ENCODE results near the gene YARS1. TPM values are rescaled to one million over a fixed set of nuclear protein-coding genes. Genes with fewer than 3 reads are reported as not detected.

The YARS1 gene
- 111 TPM for total RNA-seq
- long read RNA-seq, transcript YARS-201 (13 exons, 3,238 nt), result major isoform, 67 of 96 reads
- long read RNA-seq, partial matches to known transcripts, result 11 of 96 reads
- long read RNA-seq, other reads (novel, unspliced or antisense), result 15 of 96 reads

DNA sequence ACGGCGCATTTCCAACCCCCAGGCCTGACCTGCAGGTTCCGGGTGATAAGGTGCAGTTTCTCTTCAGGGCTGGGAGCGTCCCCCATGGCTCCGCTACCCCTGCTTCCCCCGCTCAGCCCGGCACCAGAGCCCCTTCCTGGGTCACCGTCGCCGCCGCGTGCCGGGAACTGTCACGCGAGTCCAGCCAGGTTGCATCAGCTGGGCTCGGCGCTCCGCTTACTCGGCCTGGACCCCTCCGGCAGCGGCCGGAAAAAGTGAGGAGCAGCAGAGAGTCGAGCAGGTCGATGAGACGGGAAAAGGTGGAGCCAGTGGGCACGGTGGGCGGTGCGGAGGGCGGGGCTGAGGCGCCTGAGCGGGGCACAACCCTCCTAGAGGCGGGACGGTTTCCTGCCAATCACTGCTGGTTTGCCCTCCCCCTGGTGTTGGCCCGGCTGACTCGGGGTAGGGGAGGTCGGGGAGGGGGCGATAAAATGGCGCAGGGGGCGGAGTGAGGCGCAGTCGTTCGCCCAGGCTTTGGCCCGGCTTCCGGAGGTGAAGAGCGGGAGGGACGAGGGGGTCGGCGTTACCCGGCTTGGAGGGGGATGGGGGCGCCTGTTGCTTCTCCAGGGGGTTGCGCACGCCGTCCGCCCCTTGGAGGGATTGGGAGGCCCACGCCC is at the start of gene YARS1, which contains the start of gene S100PBP:
YARS1 (minus strand) TSS at position 200 of the 656 bp plus-strand sequence; CDS start at position 86, 114 bp downstream.
S100PBP (plus strand) TSS at position 495 of the 656 bp plus-strand sequence. CDS start 8,447 bp downstream, outside the sequence.
- peaks cover 42% of the 10 kb centered on the region for H3K4me1 ChIP-seq
- peaks cover 6% of the 10 kb centered on the region for H3K36me3 ChIP-seq
- H3K4me3 ChIP-seq, result peak within 1 kb of the TSS; percentile 89
- DNase-seq, result peak; percentile 100
- TF ChIP-seq, protein P1, sequence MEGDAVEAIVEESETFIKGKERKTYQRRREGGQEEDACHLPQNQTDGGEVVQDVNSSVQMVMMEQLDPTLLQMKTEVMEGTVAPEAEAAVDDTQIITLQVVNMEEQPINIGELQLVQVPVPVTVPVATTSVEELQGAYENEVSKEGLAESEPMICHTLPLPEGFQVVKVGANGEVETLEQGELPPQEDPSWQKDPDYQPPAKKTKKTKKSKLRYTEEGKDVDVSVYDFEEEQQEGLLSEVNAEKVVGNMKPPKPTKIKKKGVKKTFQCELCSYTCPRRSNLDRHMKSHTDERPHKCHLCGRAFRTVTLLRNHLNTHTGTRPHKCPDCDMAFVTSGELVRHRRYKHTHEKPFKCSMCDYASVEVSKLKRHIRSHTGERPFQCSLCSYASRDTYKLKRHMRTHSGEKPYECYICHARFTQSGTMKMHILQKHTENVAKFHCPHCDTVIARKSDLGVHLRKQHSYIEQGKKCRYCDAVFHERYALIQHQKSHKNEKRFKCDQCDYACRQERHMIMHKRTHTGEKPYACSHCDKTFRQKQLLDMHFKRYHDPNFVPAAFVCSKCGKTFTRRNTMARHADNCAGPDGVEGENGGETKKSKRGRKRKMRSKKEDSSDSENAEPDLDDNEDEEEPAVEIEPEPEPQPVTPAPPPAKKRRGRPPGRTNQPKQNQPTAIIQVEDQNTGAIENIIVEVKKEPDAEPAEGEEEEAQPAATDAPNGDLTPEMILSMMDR (IDR thresholded peaks at IDR 0.05), result peak; percentile 2
- no peaks in the 10 kb centered on the region for H3K9me3 ChIP-seq
- no peaks in the 10 kb centered on the region for H3K27me3 ChIP-seq
- H3K27ac ChIP-seq, result peak within 1 kb of the TSS; percentile 96
- ATAC-seq, result peak; percentile 98
- intact Hi-C loops (cut with DNase I), result no loop called here

DNA sequence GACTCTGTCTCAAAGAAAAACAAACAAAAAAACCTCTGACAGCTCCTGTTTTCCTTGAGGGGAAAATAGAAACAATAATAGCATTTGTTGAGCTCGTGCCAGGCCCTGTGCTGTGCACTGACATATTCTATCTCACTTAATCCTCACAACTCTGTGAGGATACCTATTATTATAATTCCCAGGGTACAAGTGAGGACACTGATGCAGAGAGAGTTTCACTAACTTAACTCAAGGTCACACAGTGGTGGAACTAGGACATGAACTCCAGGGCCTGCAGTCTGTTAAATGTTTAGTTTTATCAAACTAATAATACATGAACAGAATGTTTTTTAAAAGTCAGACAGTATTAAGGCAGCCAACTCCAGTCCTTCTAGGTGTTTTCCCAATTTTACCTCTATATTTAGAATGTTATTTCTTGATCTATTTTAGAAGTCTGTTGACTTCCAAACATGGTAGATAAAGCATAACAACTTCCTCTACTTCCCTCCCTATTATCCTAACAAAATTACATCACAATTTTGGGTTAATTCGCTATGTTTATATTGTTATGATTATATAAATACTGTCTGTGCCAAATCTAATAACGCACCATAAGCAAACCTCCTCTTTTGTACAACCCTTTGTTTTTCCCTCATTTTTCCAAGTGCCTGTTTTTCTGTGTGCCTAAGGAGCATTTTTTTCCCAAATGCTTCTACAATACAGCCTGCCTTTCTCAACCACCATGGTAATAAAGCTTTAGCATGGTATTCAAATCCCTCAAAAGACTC is 48.7 kb upstream of the YARS1 start:
- intact Hi-C loops (cut with DNase I), result no loop called here
- no peak overlapping the region for H3K4me3 ChIP-seq
- H3K27ac ChIP-seq, result no peak overlapping the region
- no peaks in the 10 kb centered on the region for H3K4me1 ChIP-seq
- TF ChIP-seq, protein P1 (IDR thresholded peaks at IDR 0.05), result no peak
- H3K9me3 ChIP-seq, result no peaks in the 10 kb centered on the region
- H3K27me3 ChIP-seq, result peaks cover 6% of the 10 kb centered on the region
- H3K36me3 ChIP-seq, result no peaks in the 10 kb centered on the region
- DNase-seq, result no peak
- ATAC-seq, result no peak

DNA sequence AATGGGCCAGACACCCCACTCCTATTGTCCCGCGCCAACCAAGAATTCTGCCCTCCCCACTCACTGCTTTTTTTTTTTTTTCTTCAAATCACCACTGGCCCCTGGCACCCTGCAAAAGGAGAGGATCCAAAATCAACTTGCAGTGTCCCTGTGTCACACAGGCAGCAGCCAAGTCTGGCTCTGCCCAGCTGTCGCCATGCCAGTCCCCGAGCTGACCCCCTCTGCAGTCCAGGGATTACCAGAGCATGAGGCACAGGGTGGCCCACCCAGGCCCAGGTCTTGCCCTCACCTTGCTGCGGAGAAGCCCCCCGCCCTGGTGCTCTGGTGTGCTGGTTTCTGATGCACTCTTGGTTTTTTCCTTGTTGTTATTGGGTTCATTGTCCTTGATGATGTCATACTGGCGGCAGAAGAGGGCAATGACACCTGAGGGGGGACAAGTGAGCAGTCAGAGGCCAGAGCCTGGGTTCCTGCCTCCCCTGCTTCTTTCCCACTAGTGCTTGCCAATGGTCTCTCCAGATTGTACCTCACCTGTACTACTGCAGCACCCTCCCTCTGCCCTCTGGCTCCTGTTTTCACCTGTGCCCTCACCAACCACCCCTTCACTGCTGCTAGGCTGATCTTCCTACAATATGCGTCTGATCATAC is 47.3 kb upstream of the YARS1 start:
- no peak overlapping the region for H3K4me3 ChIP-seq
- intact Hi-C loops (cut with DNase I), result no loop called here
- no peaks in the 10 kb centered on the region for H3K27me3 ChIP-seq
- no peaks in the 10 kb centered on the region for H3K9me3 ChIP-seq
- no peak overlapping the region for H3K27ac ChIP-seq
- H3K4me1 ChIP-seq, result no peaks in the 10 kb centered on the region
- no peaks in the 10 kb centered on the region for H3K36me3 ChIP-seq
- ATAC-seq (no peak), DNase-seq (no peak)
- TF ChIP-seq, protein P1 (IDR thresholded peaks at IDR 0.05), result no peak

DNA sequence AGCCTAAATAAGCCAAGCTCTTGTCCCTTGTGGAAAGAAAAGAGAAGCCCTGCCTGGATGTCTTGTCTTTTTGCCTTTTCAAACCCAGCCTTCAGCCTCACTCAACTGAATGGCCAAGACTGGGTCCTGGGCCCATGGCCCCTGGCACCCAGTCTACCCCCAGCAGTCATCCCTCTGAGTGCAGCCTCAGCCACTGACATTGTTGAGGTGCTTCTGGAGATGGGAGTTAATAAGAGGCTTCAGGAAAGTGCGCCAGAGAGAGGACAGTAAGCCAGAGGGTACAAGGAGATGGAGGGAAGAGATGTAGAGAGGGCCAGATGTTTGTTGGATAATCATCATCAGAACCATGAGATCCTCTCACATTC is 46.7 kb upstream of the YARS1 start:
- no peaks in the 10 kb centered on the region for H3K27me3 ChIP-seq
- no peaks in the 10 kb centered on the region for H3K36me3 ChIP-seq
- intact Hi-C loops (cut with DNase I), result no loop called here
- no peak for ATAC-seq
- H3K4me1 ChIP-seq, result no peaks in the 10 kb centered on the region
- TF ChIP-seq, protein P1 (IDR thresholded peaks at IDR 0.05), result no peak
- H3K4me3 ChIP-seq, result no peak overlapping the region
- DNase-seq, result no peak
- H3K27ac ChIP-seq, result no peak overlapping the region
- no peaks in the 10 kb centered on the region for H3K9me3 ChIP-seq

DNA sequence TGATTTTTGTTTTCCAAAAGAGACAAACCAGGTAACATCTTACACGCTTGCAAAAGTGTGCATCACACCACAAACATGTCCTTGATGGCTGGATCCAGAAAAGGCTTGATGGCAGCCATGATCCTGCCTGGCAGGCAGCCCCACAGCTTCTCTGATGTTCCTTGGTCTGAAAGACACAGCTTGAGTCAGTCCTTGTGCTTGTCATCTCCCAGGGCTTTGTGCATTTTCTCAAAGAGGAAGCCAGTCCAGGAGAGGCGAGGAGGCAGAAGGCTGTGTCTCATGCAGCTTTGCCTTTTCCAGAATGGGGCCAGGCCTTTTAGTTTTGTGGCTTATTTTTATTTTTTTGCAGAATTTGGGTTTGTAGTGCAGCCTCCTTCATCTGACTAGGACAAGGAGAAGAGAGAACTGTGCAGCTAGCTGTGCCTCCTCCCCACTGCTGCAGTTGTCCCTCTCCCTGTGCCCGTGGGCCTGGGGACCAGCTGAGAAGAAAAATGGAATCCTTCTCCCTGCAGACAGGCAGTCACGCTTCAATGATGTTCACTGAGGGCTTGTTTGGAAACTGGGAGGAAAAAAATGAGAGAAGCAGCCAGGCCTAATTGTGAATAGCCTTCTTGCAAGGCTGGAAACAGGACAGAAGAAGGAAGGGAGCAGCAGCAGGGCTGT is 46.2 kb upstream of the YARS1 start:
- no peak for DNase-seq
- H3K27ac ChIP-seq, result no peak overlapping the region
- intact Hi-C loops (cut with DNase I), result no loop called here

More for the DNA sequence above, 46.2 kb upstream of the YARS1 start:
- Histone ChIP-seq H3K27me3 (no peaks in the 10 kb centered on the region), H3K4me1 (no peaks in the 10 kb centered on the region), H3K36me3 (no peaks in the 10 kb centered on the region), H3K4me3 (no peak overlapping the region), H3K9me3 (no peaks in the 10 kb centered on the region)
- TF ChIP-seq, protein P1 (IDR thresholded peaks at IDR 0.05), result no peak
- no peak for ATAC-seq
